CD14-positive monocyte (primary cell): ENCODE data around the gene ASPSCR1. TPM values are rescaled to one million over a fixed set of nuclear protein-coding genes. Genes with fewer than 3 reads are reported as not detected.
A peak's percentile ranks its signal among the peaks of the same experiment; 100 is the strongest.

Source experiments
- DNase-seq, 3 donors: peaks; one replicate each; pipeline ENCODE4 v3.0.0-alpha.2; 2011 to 2022
- H2AFZ ChIP-seq: 2 replicates; pipeline ENCODE4 v1.6.0; 2012; ENCODE audit warnings: mild to moderate bottlenecking, low read depth, low read length, inconsistent platforms; ENCODE audit not compliant: insufficient read depth, poor library complexity, severe bottlenecking
- H3K27ac ChIP-seq, 2 donors: 1 replicate in 1 of 2; 2 replicates in 1 of 2; pipeline ENCODE4 v1.5.1; 2012 to 2013; ENCODE audit warnings: low read length in 2 of 2, control low read depth in 1 of 2, inconsistent platforms in 1 of 2, low read depth in 1 of 2, mild to moderate bottlenecking in 1 of 2
- H3K27me3 ChIP-seq, 2 donors: one replicate each; pipeline versions ENCODE4 v1.6.0 to v1.6.1; 2011 to 2013; ENCODE audit warnings: low read length in 2 of 2; ENCODE audit not compliant: control insufficient read depth in 2 of 2, insufficient read depth in 2 of 2
- H3K36me3 ChIP-seq, 2 donors: replicated peaks in 1 of 2; 1 replicate in 1 of 2; 2 replicates in 1 of 2; pipeline versions ENCODE4 v1.5.1 to v1.6.1; 2012 to 2013; ENCODE audit warnings: low read length in 2 of 2, control low read depth in 1 of 2, inconsistent platforms in 1 of 2, mild to moderate bottlenecking in 1 of 2; ENCODE audit not compliant: insufficient read depth in 2 of 2, control insufficient read depth in 1 of 2
- H3K4me1 ChIP-seq, 2 donors: 1 replicate in 1 of 2; 2 replicates in 1 of 2; pipeline versions ENCODE4 v1.5.1 to v1.6.1; 2012 to 2013; ENCODE audit warnings: low read length in 2 of 2, control low read depth in 1 of 2, inconsistent platforms in 1 of 2, mild to moderate bottlenecking in 1 of 2, moderate library complexity in 1 of 2; ENCODE audit not compliant: insufficient read depth in 2 of 2, control insufficient read depth in 1 of 2
- H3K4me2 ChIP-seq: replicated peaks from 2 replicates; pipeline ENCODE3; 2012; ENCODE audit warnings: low read length, moderate library complexity, mild to moderate bottlenecking; ENCODE audit not compliant: poor library complexity, severe bottlenecking; ENCODE audit errors: extremely low read depth
- H3K4me3 ChIP-seq, 3 experiments: fragments of 200-600 bp in 1 of 3; sonication (generic) in 1 of 3; replicated peaks in 1 of 3; 1 replicate in 2 of 3; 2 replicates in 1 of 3; pipeline ENCODE4 v1.5.1; 2011 to 2013; ENCODE audit warnings: low read length in 3 of 3, mild to moderate bottlenecking in 3 of 3, control low read depth in 2 of 3, low read depth in 2 of 3, inconsistent platforms in 1 of 3, moderate library complexity in 1 of 3
- H3K79me2 ChIP-seq: 2 replicates; pipeline ENCODE4 v1.6.0; 2012; ENCODE audit warnings: mild to moderate bottlenecking, control low read depth, inconsistent platforms, low read length, moderate library complexity; ENCODE audit not compliant: insufficient read depth
- H3K9ac ChIP-seq: 2 replicates; pipeline ENCODE4 v1.6.0; 2017; ENCODE audit warnings: low read length, mild to moderate bottlenecking; ENCODE audit not compliant: insufficient read depth, poor library complexity, severe bottlenecking
- H3K9me3 ChIP-seq, 2 donors: replicated peaks in 1 of 2; 1 replicate in 1 of 2; 2 replicates in 1 of 2; pipeline versions ENCODE4 v1.5.1 to v1.6.1; 2012 to 2013; ENCODE audit warnings: low read length in 2 of 2, control low read depth in 1 of 2; ENCODE audit not compliant: control insufficient read depth in 1 of 2, insufficient read depth in 1 of 2
- H4K20me1 ChIP-seq: 2 replicates; pipeline ENCODE4 v1.6.0; 2012; ENCODE audit warnings: mild to moderate bottlenecking, low read length, control low read depth, moderate library complexity; ENCODE audit not compliant: insufficient read depth
- H3K27ac Mint-ChIP-seq, 7 donors: one replicate each; pipeline ENCODE4 v1.8.0; 2020; ENCODE audit warnings: mild to moderate bottlenecking in 7 of 7, mixed read lengths in 7 of 7, moderate library complexity in 6 of 7, inconsistent platforms in 2 of 7
- H3K27me3 Mint-ChIP-seq, 3 donors: one replicate each; pipeline ENCODE4 v1.8.0; 2021 to 2022; ENCODE audit warnings: low read depth in 3 of 3, mild to moderate bottlenecking in 3 of 3, mixed read lengths in 3 of 3, moderate library complexity in 3 of 3, inconsistent platforms in 1 of 3
- H3K36me3 Mint-ChIP-seq, 2 donors: one replicate each; pipeline ENCODE4 v1.8.0; 2020; ENCODE audit warnings: mixed read lengths in 2 of 2, inconsistent platforms in 1 of 2, mild to moderate bottlenecking in 1 of 2
- H3K4me1 Mint-ChIP-seq: one replicate; pipeline ENCODE4 v1.8.0; 2020; ENCODE audit warnings: mild to moderate bottlenecking, mixed read lengths
- H3K4me3 Mint-ChIP-seq, 2 donors: one replicate each; pipeline ENCODE4 v1.8.0; 2020; ENCODE audit warnings: mild to moderate bottlenecking in 2 of 2, mixed read lengths in 2 of 2, moderate library complexity in 1 of 2
- H3K9me3 Mint-ChIP-seq, 7 donors: one replicate each; pipeline ENCODE4 v1.8.0; 2020 to 2022; ENCODE audit warnings: mixed read lengths in 7 of 7, mild to moderate bottlenecking in 6 of 7, moderate library complexity in 6 of 7, inconsistent platforms in 2 of 7
- CTCF ChIP-seq: fragments of 200-600 bp; IDR thresholded peaks from one replicate; pipeline ENCODE4 v1.8.0; 2022; ENCODE audit warnings: antibody characterized with exemption, mild to moderate bottlenecking
- WGBS: methylation state at CpG from one replicate; pipeline ENCODE4 v1.1.5; 2013; ENCODE audit warnings: missing lambda C conversion rate; ENCODE audit not compliant: insufficient coverage; 5-methylcytosine and 5-hydroxymethylcytosine counted together
- intact Hi-C, 2 donors: fragments of 100-400 bp; cut with micrococcal nuclease; formaldehyde crosslinking; loops; one replicate each; pipeline versions ENCODE4 v1.15.0 to v1.15.1; 2023
- polyA plus RNA-seq, 3 donors: library from polyadenylated mRNA; depleted of rRNA in 1 of 3; unstranded in 2 of 3; stranded (reverse) in 1 of 3; fragments of 300-500 nt in 2 of 3; fragments of >200 nt in 1 of 3; fragmentation: Illumina TruSeq in 2 of 3; gene quantifications; 1 replicate in 2 of 3; 2 replicates in 1 of 3; pipeline ENCODE4 v1.2.3, GENCODE V29; 2012 to 2021

The ASPSCR1 gene
- polyA plus RNA-seq, 3 donors: 25.5 to 31.9 (median 25.6) TPM

GRCh38 chr17:81961087-81961511 is 16.3 kb upstream of the ASPSCR1 start, which contains the start of gene NOTUM:
NOTUM (minus strand) TSS chr17:81961187; CDS start chr17:81960909, 278 bp downstream.
- peaks cover 46 to 75% (median 51%) of the 10 kb centered on the region in 3 donors for H3K27me3 Mint-ChIP-seq
- peak in 1 of 3 donors; percentile 10 for DNase-seq
- peaks cover 0 to 6% of the 10 kb centered on the region in 2 donors for H3K36me3 Mint-ChIP-seq
- no peaks in the 10 kb centered on the region for H4K20me1 ChIP-seq
- peaks cover 22 to 54% of the 10 kb centered on the region in 2 donors for H3K27me3 ChIP-seq
- H3K4me3 Mint-ChIP-seq: peak within 1 kb of the TSS in 1 of 2 donors; percentile 83
- H3K27ac ChIP-seq: no peak within 1 kb of the TSS
- peaks cover 0 to 6% of the 10 kb centered on the region in 2 donors for H3K9me3 ChIP-seq
- peak within 1 kb of the TSS in 2 of 3 experiments; percentile 4 to 70 for H3K4me3 ChIP-seq
- peak within 1 kb of the TSS; percentile 40 for H3K9ac ChIP-seq
- no peak within 1 kb of the TSS for H3K27ac Mint-ChIP-seq
- WGBS: under 1% methylated on average over 58 of the region's 65 CpGs
- no peaks in the 10 kb centered on the region for H3K36me3 ChIP-seq
- peak within 1 kb of the TSS; percentile 79 for H3K4me2 ChIP-seq
- intact Hi-C loops: loop anchor here in 1 of 2 donors (5.0 kb wide), 1 partner anchor 191 kb away; no protein-coding TSS in a partner anchor
- H2AFZ ChIP-seq: peak within 1 kb of the TSS; percentile 85
- H3K4me1 ChIP-seq: peaks cover 20 to 29% of the 10 kb centered on the region in 2 donors
- H3K79me2 ChIP-seq: no peaks in the 10 kb centered on the region
- no peak for TF ChIP-seq CTCF
- H3K4me1 Mint-ChIP-seq: peaks cover 15% of the 10 kb centered on the region
- H3K9me3 Mint-ChIP-seq: peaks cover 0 to 12% (median 4%) of the 10 kb centered on the region in 7 donors

DNA sequence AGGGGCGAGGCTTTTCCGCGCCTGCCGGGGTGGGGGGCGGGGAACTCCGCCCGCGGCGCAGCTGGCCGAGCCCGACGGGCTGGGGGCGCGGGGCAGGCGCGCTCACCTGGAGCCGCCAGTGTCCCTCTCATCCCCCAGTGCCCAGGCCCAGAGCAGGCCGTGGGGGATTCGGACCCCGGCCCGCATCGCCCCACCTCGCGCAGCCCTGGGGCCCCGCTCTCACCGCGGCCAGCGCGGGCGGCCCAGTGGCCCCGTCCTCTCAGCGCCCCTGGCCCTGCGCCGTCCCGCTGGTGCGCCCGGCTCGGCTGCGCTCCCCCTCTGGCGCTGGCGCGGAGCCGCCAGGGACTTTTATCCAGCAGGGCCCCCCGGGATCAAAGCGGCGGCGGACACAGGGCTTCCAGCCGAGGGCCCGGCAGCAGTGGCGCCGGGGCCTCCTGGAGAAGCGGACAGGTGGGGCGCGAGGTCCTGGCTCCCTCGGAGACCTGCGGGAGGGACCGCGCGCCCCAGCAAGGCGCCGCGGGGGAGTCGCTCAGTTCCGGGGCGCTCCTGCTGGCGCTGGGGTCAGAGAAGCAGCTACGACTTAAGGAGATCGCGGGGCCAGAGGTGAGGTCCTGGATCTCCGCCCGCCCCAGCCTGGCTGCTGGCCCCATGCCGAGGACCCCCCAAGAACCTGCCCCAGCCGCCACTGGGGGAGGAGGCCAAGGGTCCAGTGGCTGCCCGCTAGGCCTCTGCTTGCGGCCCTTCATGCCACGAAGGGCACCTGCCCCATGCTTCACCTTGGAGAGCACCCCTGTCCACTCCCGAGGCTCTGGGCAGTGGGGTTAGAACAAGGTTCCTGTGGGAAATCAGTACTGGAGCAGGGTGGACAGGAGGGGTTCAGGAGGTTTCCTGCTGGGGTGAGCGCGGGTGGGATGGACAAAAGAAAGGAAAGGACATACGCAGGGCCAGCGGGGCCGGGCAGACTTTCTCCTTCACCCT is 15.6 kb upstream of the ASPSCR1 start:
- intact Hi-C loops: loop anchor here in 1 of 2 donors (5.0 kb wide), 1 partner anchor 190 kb away; no protein-coding TSS in a partner anchor

More for the DNA sequence above, 15.6 kb upstream of the ASPSCR1 start:
- Mint-ChIP-seq H3K27me3 (peaks cover 46 to 78% (median 56%) of the 10 kb centered on the region in 3 donors), H3K9me3 (peaks cover 0 to 12% (median 4%) of the 10 kb centered on the region in 7 donors), H3K36me3 (peaks cover 0 to 6% of the 10 kb centered on the region in 2 donors), H3K27ac (no peak overlapping the region), H3K4me3 (peak overlapping the region in 1 of 2 donors; percentile 83), H3K4me1 (peaks cover 19% of the 10 kb centered on the region)
- Histone ChIP-seq H3K27me3 (peaks cover 22 to 54% of the 10 kb centered on the region in 2 donors), H2AFZ (no peak overlapping the region), H3K79me2 (no peaks in the 10 kb centered on the region), H3K9me3 (peaks cover 0 to 6% of the 10 kb centered on the region in 2 donors), H3K9ac (no peak overlapping the region), H3K36me3 (no peaks in the 10 kb centered on the region), H3K27ac (no peak overlapping the region), H3K4me1 (peaks cover 27 to 36% of the 10 kb centered on the region in 2 donors), H3K4me3 (no peak overlapping the region), H4K20me1 (no peaks in the 10 kb centered on the region), H3K4me2 (no peak overlapping the region)
- TF ChIP-seq CTCF: no peak
- 18% methylated on average over 77 of the region's 82 CpGs for WGBS
- no peak for DNase-seq
